HT-29 (cell line): ENCODE results near the gene NOD1. TPM values are rescaled to one million over a fixed set of nuclear protein-coding genes. Genes with fewer than 3 reads are reported as not detected.
"Not testable (repeated sequence)": the region's sequence is repeated elsewhere in the genome, so short reads cannot be mapped to it uniquely, and the experiment has no call there.

Source experiments
- DNase-seq: peaks from one replicate; pipeline ENCODE4 v3.0.0-alpha.2; 2015; ENCODE audit warnings: low spot score
- total RNA-seq: library from RNA; depleted of rRNA; stranded (reverse); fragments of >200 nt; shearing (Covaris generic); gene quantifications from 2 replicates; pipeline ENCODE4 v1.2.3, GENCODE V29; 2014

Gene NOD1
- total RNA-seq, 1 experiment from 2014 or later = 6.2 TPM

DNA sequence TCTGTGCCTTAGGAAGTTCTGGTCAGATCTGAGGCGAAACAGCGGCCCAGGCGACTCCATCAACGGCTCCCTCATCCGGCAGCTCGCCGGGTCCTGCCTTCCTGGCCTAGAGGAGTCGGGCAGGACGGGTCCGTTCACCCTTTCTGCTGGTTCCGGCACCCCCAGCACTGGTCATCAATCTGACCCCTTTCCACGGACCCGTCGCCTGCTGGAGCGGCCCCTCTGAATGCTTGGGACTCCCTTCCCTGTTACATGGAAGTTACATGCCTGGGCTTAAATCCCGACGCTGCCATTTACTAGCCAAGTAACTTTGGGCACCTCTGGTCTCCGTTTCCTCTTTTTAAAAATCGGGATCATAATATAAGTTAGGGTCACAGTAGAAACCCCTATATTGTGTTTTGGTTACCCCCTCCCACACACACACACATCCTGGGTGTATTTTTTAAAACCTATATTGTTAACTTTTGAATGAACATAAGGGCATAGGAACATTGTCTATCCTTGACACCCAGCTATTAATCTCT is 26.7 kb upstream of the NOD1 start:
- no peak for DNase-seq

GRCh38 chr7:30504301-30505173 is 26.0 kb upstream of the NOD1 start, which contains the start of gene GGCT:
Gene GGCT, minus strand, starts transcription at chr7:30504829. Its CDS starts 120 bp downstream, at chr7:30504709.
- DNase-seq = peak; percentile 100

- peak; percentile 50 for DNase-seq
These were observed 25.0 kb upstream of the NOD1 start for GRCh38 chr7:30503274-30504212.

- DNase-seq = no peak
These were observed 24.1 kb upstream of the NOD1 start for GRCh38 chr7:30502470-30503251.

- no peak for DNase-seq
These were observed 22.7 kb upstream of the NOD1 start for GRCh38 chr7:30501264-30501663.

DNA sequence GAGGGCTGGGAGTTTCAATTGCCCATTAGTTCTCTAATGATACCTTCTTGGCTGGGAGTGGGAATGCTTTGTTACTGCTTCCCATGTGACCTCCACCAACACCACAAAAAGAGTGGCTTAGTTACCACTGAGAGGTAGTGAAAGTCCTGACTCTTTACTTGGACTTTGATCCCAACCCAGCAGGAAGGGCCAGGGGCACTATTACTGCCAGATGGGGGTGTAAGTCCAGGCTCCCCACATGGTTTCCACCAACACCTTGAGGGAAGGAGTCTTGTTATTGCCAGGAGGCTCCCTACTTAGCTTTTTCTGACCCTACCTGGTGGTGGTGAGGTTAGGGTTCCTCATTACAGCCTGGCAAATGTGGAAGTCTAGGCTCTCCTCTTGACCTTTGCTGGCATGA is 14.6 kb upstream of the NOD1 start:
- DNase-seq = peak; percentile 30

GRCh38 chr7:30491417-30491816 is 12.8 kb upstream of the NOD1 start:
- DNase-seq = no peak

DNA sequence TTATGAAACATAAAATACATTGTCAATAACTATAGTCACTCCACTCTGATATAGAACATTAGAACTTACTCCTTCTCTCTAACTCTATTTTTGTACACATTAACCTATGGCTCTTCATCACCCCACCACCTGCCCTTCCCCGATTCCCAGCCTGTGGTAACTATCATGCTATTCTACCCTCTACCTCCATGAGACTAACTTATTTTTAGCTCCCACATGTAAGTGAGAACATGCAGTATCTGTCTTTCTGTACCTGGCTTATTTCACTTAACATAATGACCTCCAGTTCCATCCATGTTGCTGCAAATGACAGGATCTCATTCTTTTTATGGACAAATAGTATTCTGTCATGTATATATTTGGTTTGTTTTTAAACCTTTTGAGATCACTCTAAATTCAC is 8.8 kb upstream of the NOD1 start:
- DNase-seq = no peak

DNA sequence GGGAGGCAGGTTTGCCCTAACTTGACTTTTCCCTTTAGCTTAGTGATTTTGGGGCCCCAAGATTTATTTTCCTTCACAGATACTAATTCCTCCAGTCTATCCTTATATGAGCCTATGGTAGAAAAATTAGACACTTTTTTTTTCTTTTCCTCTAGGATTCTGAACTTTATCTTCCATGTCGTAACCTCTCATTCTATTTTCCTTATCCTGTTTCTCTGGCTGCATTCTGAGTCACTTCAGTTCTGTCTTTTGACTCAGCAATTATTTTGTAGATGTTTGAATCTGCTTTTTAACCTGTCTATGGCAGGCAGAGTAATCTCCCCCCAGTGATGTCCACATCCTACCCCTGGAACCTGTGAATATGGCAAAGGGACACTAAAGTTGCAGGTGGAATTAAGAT is 7.1 kb upstream of the NOD1 start:
- no peak for DNase-seq

DNA sequence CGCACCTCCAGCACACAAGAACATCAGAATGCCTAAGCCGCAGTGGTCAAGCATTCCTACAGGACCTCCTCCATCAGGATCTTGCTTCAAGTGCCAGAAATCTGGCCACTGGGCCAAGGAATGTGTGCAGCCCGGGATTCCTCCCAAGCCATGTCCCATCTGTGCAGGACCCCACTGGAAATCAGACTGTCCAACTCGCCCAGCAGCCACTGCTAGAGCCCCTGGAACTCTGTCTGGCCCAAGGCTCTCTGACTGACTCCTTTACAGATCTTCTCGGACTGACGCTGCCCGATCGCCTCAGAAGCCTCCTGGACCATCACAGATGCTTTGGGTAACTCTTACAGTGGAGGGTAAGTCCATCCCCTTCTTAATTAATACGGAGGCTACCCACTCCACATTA is 2.8 kb upstream of the NOD1 start:
- not testable (repeated sequence) for DNase-seq

GRCh38 chr7:30479202-30480120 is 877 bp upstream of the NOD1 start:
- peak; percentile 63 for DNase-seq

DNA sequence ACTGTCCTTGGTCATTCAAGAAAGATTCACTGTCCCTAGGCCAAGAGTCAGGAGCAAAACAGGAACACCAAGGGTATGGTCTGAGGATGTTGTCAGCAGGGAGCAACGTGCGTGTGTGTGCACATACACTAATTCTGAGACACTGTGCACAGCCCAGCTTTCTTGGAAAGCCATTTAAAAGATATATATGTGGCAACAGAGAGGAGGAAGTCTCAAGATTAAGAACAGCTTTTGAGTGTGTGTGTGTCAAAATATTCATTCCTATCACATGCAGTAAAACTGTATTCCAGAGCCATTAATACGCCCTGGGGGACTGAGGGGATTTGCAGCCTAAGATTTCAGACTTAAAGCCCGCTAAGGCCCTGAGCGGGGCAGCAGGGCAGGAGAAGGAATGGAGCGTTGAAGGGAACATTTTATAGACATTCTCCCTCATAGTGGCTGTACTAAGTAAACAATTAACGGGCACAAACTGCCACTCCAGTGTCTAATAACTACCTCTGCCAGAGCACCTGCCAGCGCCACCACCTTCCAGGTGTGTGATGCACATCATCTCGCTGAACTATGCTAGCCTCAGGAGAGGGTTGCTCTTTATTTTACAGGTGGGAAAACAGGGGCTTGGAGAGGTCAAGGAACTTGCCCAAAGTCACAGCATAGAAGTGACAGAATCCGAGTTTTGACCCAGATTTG is 2.0 kb downstream of the NOD1 start:
- DNase-seq = peak; percentile 62

GRCh38 chr7:30475580-30475979 is 3.0 kb downstream of the NOD1 start:
- DNase-seq = no peak

DNA sequence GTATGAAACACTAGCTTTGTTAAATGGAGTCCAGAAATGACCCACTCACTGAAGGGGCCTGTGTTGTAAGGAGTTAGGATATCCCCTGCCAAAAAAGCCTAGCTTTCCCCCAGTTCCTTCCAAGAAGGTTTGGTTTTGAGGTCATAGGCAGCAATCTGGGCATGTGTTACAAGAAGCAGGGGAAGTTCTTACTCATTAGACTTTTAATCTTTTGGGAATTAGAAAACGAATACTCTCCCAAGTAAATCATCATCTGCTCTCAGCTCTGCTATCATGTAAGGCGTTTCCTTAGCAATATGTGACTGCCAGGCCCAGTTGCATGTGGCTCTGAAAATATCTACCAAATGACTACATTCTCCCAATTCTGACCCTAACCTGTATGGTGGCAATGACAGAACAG is 3.7 kb downstream of the NOD1 start:
- DNase-seq = no peak

- DNase-seq = no peak
These were observed 4.1 kb downstream of the NOD1 start for GRCh38 chr7:30474485-30474884.

DNA sequence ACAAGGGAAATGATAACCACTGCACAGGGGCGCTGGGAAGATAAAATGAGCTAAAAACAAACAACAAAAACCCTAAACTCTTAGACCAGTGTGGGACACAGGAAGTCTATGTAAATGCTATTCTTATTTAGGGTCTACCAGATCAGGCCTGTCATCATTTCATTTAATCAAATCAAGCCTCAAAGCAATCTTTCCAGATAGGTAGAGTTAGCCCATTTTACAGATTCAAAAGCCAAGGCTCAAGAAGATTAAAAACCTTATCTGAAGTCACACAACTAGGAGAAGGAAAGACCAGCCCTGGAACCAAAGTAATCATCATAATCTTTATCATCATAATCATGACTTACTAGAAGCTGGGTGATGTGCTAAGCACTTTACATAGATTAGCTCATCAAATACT is 4.7 kb downstream of the NOD1 start:
- no peak for DNase-seq

GRCh38 chr7:30472784-30473775 is 5.5 kb downstream of the NOD1 start:
- DNase-seq = no peak

DNA sequence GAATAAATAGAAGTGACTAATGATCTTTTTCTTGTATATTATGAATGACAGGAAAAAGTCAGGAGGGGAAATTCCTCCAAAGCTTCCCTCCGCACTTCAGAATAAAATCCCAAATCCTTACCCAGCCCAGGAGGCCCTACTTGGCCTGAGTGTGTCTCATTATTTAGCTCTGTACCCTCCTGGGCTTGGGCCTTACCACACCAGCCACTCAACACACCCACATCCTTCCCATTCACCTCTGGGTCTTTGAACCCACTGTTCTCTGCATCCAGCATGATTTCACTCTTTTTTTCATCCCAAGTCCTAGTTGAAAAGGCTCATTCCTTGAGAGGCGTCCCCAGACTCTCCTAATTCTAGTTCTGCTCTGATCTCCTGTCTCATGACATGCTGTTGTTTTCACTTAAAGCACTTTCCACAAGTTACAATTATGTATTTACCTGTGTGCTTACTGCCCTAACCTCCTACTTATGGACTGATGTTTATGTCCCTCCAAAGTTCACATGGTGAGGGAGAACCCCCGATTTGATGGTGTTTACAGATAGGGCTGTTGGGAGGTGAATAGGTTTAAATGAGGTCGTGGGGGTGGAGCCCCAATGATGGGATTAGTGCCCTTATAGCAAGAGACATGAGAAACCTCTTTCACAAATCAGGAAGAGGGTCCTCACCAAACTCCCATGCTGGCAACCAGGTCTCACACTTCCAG is 6.4 kb downstream of the NOD1 start:
- no peak for DNase-seq
